H1 (cell line): ENCODE measurements around the gene SYCE3. TPM values are rescaled to one million over a fixed set of nuclear protein-coding genes. Genes with fewer than 3 reads are reported as not detected.

Source experiments
- CTCF ChIA-PET: fragments of 300-600 bp; sonication (Branson Sonifier 250); formaldehyde crosslinking; loops from one replicate; lab custom pipeline; 2021; ENCODE audit not compliant: partially characterized antibody; lab: Charles Lee
- POLR2A ChIA-PET: fragments of 300-600 bp; sonication (Branson Sonifier 250); formaldehyde crosslinking; loops from one replicate; lab custom pipeline; 2021; ENCODE audit warnings: inconsistent platforms; ENCODE audit not compliant: partially characterized antibody; lab: Charles Lee
- DNase-seq, 2 experiments: peaks; one replicate each; pipeline versions ENCODE4 v3.0.0 to v3.0.0-alpha.2; 2010 to 2022; ENCODE audit warnings: low spot score in 2 of 2, low read depth in 1 of 2, mixed read lengths in 1 of 2
- FAIRE-seq: peaks from 2 replicates; lab custom pipeline; 2011; peaks lifted over from hg19 to GRCh38; lab: Jason Lieb, UNC
- H2AFZ ChIP-seq: 2 replicates; pipeline ENCODE4 v1.8.1; 2012; ENCODE audit warnings: low read length, inconsistent platforms
- H2AK5ac ChIP-seq: 2 replicates; pipeline ENCODE4 v1.6.1; 2013; ENCODE audit warnings: low read depth, low read length
- H2BK120ac ChIP-seq: replicated peaks from 2 replicates; pipeline ENCODE3; 2013; ENCODE audit warnings: low read depth, low read length, inconsistent platforms
- H2BK12ac ChIP-seq: 2 replicates; pipeline ENCODE4 v1.6.1; 2013; ENCODE audit warnings: low read depth, low read length
- H2BK15ac ChIP-seq: 2 replicates; pipeline ENCODE4 v1.6.1; 2013; ENCODE audit warnings: low read length
- H2BK20ac ChIP-seq: 2 replicates; pipeline ENCODE4 v1.6.1; 2013; ENCODE audit warnings: low read length
- H2BK5ac ChIP-seq: 2 replicates; pipeline ENCODE4 v1.6.1; 2013; ENCODE audit warnings: low read depth, low read length
- H3K14ac ChIP-seq: 2 replicates; pipeline ENCODE4 v1.6.1; 2013; ENCODE audit warnings: inconsistent platforms; ENCODE audit not compliant: insufficient read length
- H3K18ac ChIP-seq: 2 replicates; pipeline ENCODE4 v1.6.1; 2013; ENCODE audit warnings: low read length; ENCODE audit errors: extremely low read depth
- H3K23ac ChIP-seq: 2 replicates; pipeline ENCODE4 v1.6.1; 2013; ENCODE audit warnings: inconsistent platforms; ENCODE audit not compliant: insufficient read length
- H3K23me2 ChIP-seq: 2 replicates; pipeline ENCODE4 v1.6.1; 2013; ENCODE audit warnings: low read depth, low read length
- H3K27ac ChIP-seq: 2 replicates; pipeline ENCODE4 v1.6.1; 2011; ENCODE audit warnings: low read depth, low read length, inconsistent platforms
- H3K27me3 ChIP-seq, 4 experiments: replicated peaks in 1 of 4; 1 replicate in 1 of 4; 2 replicates in 3 of 4; pipeline versions ENCODE4 v1.6.1 to v1.8.1; 2011 to 2013; ENCODE audit warnings: low read length in 3 of 4, mild to moderate bottlenecking in 3 of 4, inconsistent platforms in 2 of 4, mixed read lengths in 2 of 4, moderate library complexity in 1 of 4; ENCODE audit not compliant: control insufficient read depth in 3 of 4, insufficient read depth in 3 of 4; ENCODE audit errors: extremely low read depth in 1 of 4
- H3K36me3 ChIP-seq, 4 experiments: 2 replicates each; pipeline versions ENCODE4 v1.6.1 to v1.8.1; 2011 to 2013; ENCODE audit warnings: mild to moderate bottlenecking in 4 of 4, low read length in 3 of 4, moderate library complexity in 2 of 4, control low read depth in 1 of 4, inconsistent platforms in 1 of 4; ENCODE audit not compliant: insufficient read depth in 4 of 4, control insufficient read depth in 2 of 4
- H3K4ac ChIP-seq: replicated peaks from 2 replicates; pipeline ENCODE3; 2013; ENCODE audit warnings: low read length, low read depth, mixed read lengths, inconsistent platforms; ENCODE audit not compliant: insufficient read length
- H3K4me1 ChIP-seq, 4 experiments: replicated peaks in 1 of 4; 1 replicate in 1 of 4; 2 replicates in 3 of 4; pipeline versions ENCODE4 v1.6.1 to v1.8.1; 2011 to 2013; ENCODE audit warnings: low read length in 3 of 4, inconsistent platforms in 2 of 4, mixed read lengths in 1 of 4; ENCODE audit not compliant: insufficient read depth in 4 of 4, control insufficient read depth in 3 of 4
- H3K4me2 ChIP-seq, 2 experiments: 2 replicates each; pipeline versions ENCODE4 v1.6.1 to v1.8.1; 2011 to 2013; ENCODE audit warnings: low read depth in 2 of 2, low read length in 2 of 2, control low read depth in 1 of 2, inconsistent platforms in 1 of 2, mild to moderate bottlenecking in 1 of 2; ENCODE audit not compliant: insufficient read depth in 1 of 2
- H3K4me3 ChIP-seq, 4 experiments: fragments of 200-600, 300-600 bp in 1 of 4; sonication (generic), shearing (Covaris generic), sonication (Bioruptor Twin) in 1 of 4; 2 replicates each; pipeline versions ENCODE4 v1.5.1 to v1.8.1; 2011 to 2016; ENCODE audit warnings: low read length in 4 of 4, low read depth in 3 of 4, control low read depth in 2 of 4, inconsistent platforms in 2 of 4, mild to moderate bottlenecking in 2 of 4, mixed read lengths in 1 of 4, moderate library complexity in 1 of 4; ENCODE audit not compliant: insufficient read depth in 2 of 4; ENCODE audit errors: extremely low read depth in 1 of 4
- H3K56ac ChIP-seq: replicated peaks from 2 replicates; pipeline ENCODE3; 2013; ENCODE audit warnings: low read depth, mild to moderate bottlenecking, mixed read lengths, low read length, inconsistent platforms; ENCODE audit not compliant: insufficient read length
- H3K79me1 ChIP-seq: 2 replicates; pipeline ENCODE4 v1.6.1; 2013; ENCODE audit warnings: low read depth, low read length, control low read depth
- H3K79me2 ChIP-seq, 2 experiments: 2 replicates each; pipeline versions ENCODE4 v1.6.1 to v1.8.1; 2012 to 2013; ENCODE audit warnings: low read length in 2 of 2, mild to moderate bottlenecking in 2 of 2, inconsistent platforms in 1 of 2; ENCODE audit not compliant: insufficient read depth in 2 of 2, control insufficient read depth in 1 of 2
- H3K9ac ChIP-seq, 4 experiments: replicated peaks in 1 of 4; 1 replicate in 1 of 4; 2 replicates in 3 of 4; pipeline versions ENCODE4 v1.6.1 to v1.8.1; 2011 to 2013; ENCODE audit warnings: low read depth in 3 of 4, low read length in 3 of 4, control low read depth in 2 of 4, mild to moderate bottlenecking in 2 of 4, moderate library complexity in 2 of 4, inconsistent platforms in 1 of 4; ENCODE audit errors: extremely low read depth in 1 of 4
- H3K9me3 ChIP-seq, 2 experiments: 2 replicates each; pipeline versions ENCODE4 v1.6.1 to v1.8.1; 2012 to 2013; ENCODE audit warnings: mild to moderate bottlenecking in 2 of 2, moderate library complexity in 2 of 2, control low read depth in 1 of 2, inconsistent platforms in 1 of 2, low read depth in 1 of 2, low read length in 1 of 2, mixed read lengths in 1 of 2; ENCODE audit not compliant: insufficient read depth in 2 of 2
- H4K20me1 ChIP-seq, 2 experiments: replicated peaks in 1 of 2; 2 replicates each; pipeline versions ENCODE3 to v1.8.1; 2011 to 2013; ENCODE audit warnings: inconsistent platforms in 2 of 2, low read length in 2 of 2, mild to moderate bottlenecking in 1 of 2; ENCODE audit not compliant: insufficient read depth in 2 of 2, control insufficient read depth in 1 of 2
- H4K5ac ChIP-seq: 2 replicates; pipeline ENCODE4 v1.6.1; 2013; ENCODE audit warnings: low read length, low read depth, mixed read lengths, inconsistent platforms; ENCODE audit not compliant: insufficient read length
- H4K8ac ChIP-seq: 2 replicates; pipeline ENCODE4 v1.8.0; 2013; ENCODE audit warnings: mild to moderate bottlenecking, moderate library complexity, low read length, inconsistent platforms; ENCODE audit not compliant: insufficient read depth; ENCODE audit errors: extremely low read depth
- H4K91ac ChIP-seq: replicated peaks from 2 replicates; pipeline ENCODE3; 2013; ENCODE audit warnings: low read length, mixed read lengths, inconsistent platforms; ENCODE audit not compliant: insufficient read length
- BCL11A ChIP-seq, 2 experiments: IDR thresholded peaks; one replicate each; pipeline ENCODE4 v1.6.1; 2011; ENCODE audit warnings: low read depth in 2 of 2, low read length in 2 of 2, mild to moderate bottlenecking in 2 of 2
- CTBP2 ChIP-seq: IDR thresholded peaks from 2 replicates; pipeline ENCODE4 v1.7.0; 2011; ENCODE audit warnings: borderline replicate concordance, mild to moderate bottlenecking, moderate library complexity, mixed read lengths, low read length; ENCODE audit not compliant: insufficient read depth, insufficient read length
- EZH2 ChIP-seq: fragments of 200-600 bp; sonication (generic); IDR thresholded peaks from 2 replicates; pipeline ENCODE4 v1.7.1; 2012; ENCODE audit warnings: low read depth, mild to moderate bottlenecking, moderate library complexity, low read length, inconsistent platforms; ENCODE audit not compliant: severe bottlenecking
- KDM5A ChIP-seq: fragments of 200-600 bp; IDR thresholded peaks from 2 replicates; pipeline ENCODE4 v1.7.1; 2012; ENCODE audit warnings: mild to moderate bottlenecking, low read length, inconsistent platforms, mixed read lengths
- MAFK ChIP-seq: IDR thresholded peaks from 2 replicates; pipeline ENCODE4 v1.6.1; 2012; ENCODE audit warnings: low read depth, mild to moderate bottlenecking, improper control_type of control experiment, low read length
- NANOG ChIP-seq: IDR thresholded peaks from 2 replicates; pipeline ENCODE4 v1.6.1; 2011; ENCODE audit warnings: low read length, low read depth, mild to moderate bottlenecking, inconsistent platforms; ENCODE audit not compliant: insufficient read depth, poor library complexity, severe bottlenecking
- POLR2A ChIP-seq, 2 experiments: IDR thresholded peaks; 1 replicate in 1 of 2; 2 replicates in 1 of 2; pipeline ENCODE4 v1.6.1; 2011; ENCODE audit warnings: low read depth in 2 of 2, low read length in 2 of 2, mild to moderate bottlenecking in 2 of 2; ENCODE audit errors: control extremely low read depth in 1 of 2
- SAP30 ChIP-seq: fragments of 300-600 bp; sonication (generic); IDR thresholded peaks from 2 replicates; pipeline ENCODE4 v1.7.1; 2012; ENCODE audit warnings: low read length, moderate library complexity, mild to moderate bottlenecking, inconsistent platforms; ENCODE audit not compliant: insufficient read depth, insufficient replicate concordance
- SIX5 ChIP-seq: IDR thresholded peaks from 2 replicates; pipeline ENCODE4 v1.6.1; 2011; ENCODE audit warnings: mild to moderate bottlenecking, low read depth, low read length
- SRF ChIP-seq: IDR thresholded peaks from 2 replicates; pipeline ENCODE4 v1.6.1; 2011; ENCODE audit warnings: mild to moderate bottlenecking, low read depth, low read length, moderate library complexity
- TCF12 ChIP-seq: IDR thresholded peaks from 2 replicates; pipeline ENCODE4 v1.6.1; 2011; ENCODE audit warnings: low read depth, mild to moderate bottlenecking, low read length
- WGBS, 2 experiments: shearing (Covaris generic) in 1 of 2; methylation state at CpG; one replicate each; pipeline versions ENCODE4 v1.1.6 to v1.1.7; 2013 to 2015; ENCODE audit warnings: low lambda C conversion rate in 2 of 2, mixed read lengths in 2 of 2, inconsistent platforms in 1 of 2, low coverage in 1 of 2, missing lambda C conversion rate in 1 of 2; ENCODE audit not compliant: insufficient replicate concordance in 2 of 2, insufficient coverage in 1 of 2, insufficient read length in 1 of 2; ENCODE audit errors: extremely low coverage in 1 of 2, missing lambda C conversion rate in 1 of 2; 5-methylcytosine and 5-hydroxymethylcytosine counted together
- polyA plus RNA-seq, 7 experiments: library from polyadenylated mRNA; depleted of rRNA in 3 of 7; stranded (reverse) in 5 of 7; unstranded in 2 of 7; fragments of >200 nt in 5 of 7; fragments of 200-250 nt in 2 of 7; gene quantifications; 1 replicate in 5 of 7; 2 replicates in 1 of 7; 4 replicates in 1 of 7; pipeline versions ENCODE4 v1.2.1 to v1.2.3, GENCODE V29; 2011 to 2013; ENCODE audit warnings: missing spikeins in 2 of 7, mixed read lengths in 2 of 7
- total RNA-seq: library from RNA; stranded (reverse); fragmentation: NEBNext Ultra II Directional; extraction: Animal tissue kit (Norgen Biotek cat#: 25700); gene quantifications from 2 replicates; pipeline ENCODE4 v1.2.1, GENCODE V29; 2021

The SYCE3 gene
- total and polyA plus RNA-seq, 2 of the 8 experiments (the other 6 are each of a cell fraction or from before 2014, with no cell fraction given) = 1.9 TPM; not detected in 1

DNA sequence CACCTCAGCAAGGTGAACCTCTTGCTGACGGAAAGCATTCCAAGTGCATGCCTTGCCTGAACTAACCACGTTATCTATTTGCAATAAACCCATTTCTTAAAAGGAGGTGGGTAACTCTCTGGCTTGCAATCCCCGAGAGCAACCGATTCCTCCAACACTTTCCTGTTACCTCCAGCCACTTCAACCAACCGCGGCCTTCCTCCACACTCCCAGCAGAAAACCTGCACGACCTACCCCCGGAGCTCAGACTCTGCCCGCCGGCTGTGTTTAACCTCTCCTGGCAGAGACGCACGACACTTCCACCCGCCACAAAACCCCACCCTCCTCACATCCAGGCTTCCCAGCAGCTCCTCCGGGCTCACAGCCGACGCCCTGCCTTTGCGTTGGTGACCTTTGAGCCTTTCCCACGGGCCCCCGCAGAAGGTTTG, 38.0 kb downstream of the SYCE3 start:
- no peaks in the 10 kb centered on the region for H3K79me2 ChIP-seq
- no peak for FAIRE-seq
- no peak overlapping the region for H2BK12ac ChIP-seq
- CTCF ChIA-PET = interaction anchor here (1.0 to 3.4 kb wide), 9 partner anchors 10 to 201 kb away, joined by 3 to 36 read pairs (median 6); partner anchors contain the start of genes KLHDC7B and SYCE3
- H3K9me3 ChIP-seq = no peaks in the 10 kb centered on the region
- no peak overlapping the region for H3K56ac ChIP-seq
- peaks cover 0 to 11% (median 6%) of the 10 kb centered on the region in 4 experiments; a peak in 5 of 7 replicates for H3K4me1 ChIP-seq
- no peak overlapping the region for H3K4ac ChIP-seq
- no peak overlapping the region for H4K5ac ChIP-seq
- H2AFZ ChIP-seq = no peak overlapping the region
- H2AK5ac ChIP-seq = no peak overlapping the region
- no peaks in the 10 kb centered on the region for H3K79me1 ChIP-seq
- no peak overlapping the region for H3K18ac ChIP-seq
- H4K8ac ChIP-seq = peak overlapping the region; percentile 45; the same call in 1 of the 2 replicates
- peaks cover 5 to 25% of the 10 kb centered on the region in 2 experiments for H4K20me1 ChIP-seq
- no peak overlapping the region for H2BK120ac ChIP-seq
- no peak for DNase-seq
- H3K4me3 ChIP-seq = peak overlapping the region; percentile 63 to 78 (median 67)
- H4K91ac ChIP-seq = no peak overlapping the region
- no peak overlapping the region for H2BK20ac ChIP-seq
- TF ChIP-seq SIX5 = no peak
- TF ChIP-seq KDM5A = no peak
- TF ChIP-seq NANOG = no peak
- no peak for TF ChIP-seq SAP30
- TF ChIP-seq BCL11A (IDR thresholded peaks at IDR 0.05; ENCODE audit: low read depth in 2 of 2, low read length in 2 of 2) = no peak
- no peak for TF ChIP-seq POLR2A (IDR thresholded peaks at IDR 0.05; ENCODE audit: control extremely low read depth in 1 of 2, low read depth in 2 of 2, low read length in 2 of 2)
- TF ChIP-seq EZH2 = no peak
- TF ChIP-seq MAFK = no peak
- no peak for TF ChIP-seq CTBP2
- no peak for TF ChIP-seq SRF
- no peak for TF ChIP-seq TCF12
- TF ChIP-seq, all 59 proteins: peak for 0
- 42% methylated on average over 13 of the region's 19 CpGs; no CpG with 5 or more reads in 1 of the 2 experiments for WGBS, 2 experiments
- H3K27ac ChIP-seq = no peak overlapping the region
- H3K14ac ChIP-seq = no peak overlapping the region
- no peak overlapping the region for H3K23ac ChIP-seq
- H3K36me3 ChIP-seq = peaks cover 4 to 16% (median 12%) of the 10 kb centered on the region in 4 experiments; a peak in 7 of 8 replicates
- no peak overlapping the region for H2BK15ac ChIP-seq
- H3K4me2 ChIP-seq = peak overlapping the region; percentile 70 to 88
- no peak overlapping the region for H2BK5ac ChIP-seq
- peaks cover 17% of the 10 kb centered on the region; the same call in 1 of the 2 replicates for H3K23me2 ChIP-seq
- peak overlapping the region in 2 of 4 experiments; percentile 6 to 68; a peak in 3 of 7 replicates for H3K9ac ChIP-seq
- POLR2A ChIA-PET = interaction anchor here (1.1 to 3.0 kb wide), 9 partner anchors 8 to 84 kb away, joined by 3 to 32 read pairs (median 4); partner anchors contain the start of genes LMF2, NCAPH2 and SYCE3
- H3K27me3 ChIP-seq = peaks cover 15 to 31% (median 24%) of the 10 kb centered on the region in 4 experiments
